ENCODE results near the gene TBX6.

DNA sequence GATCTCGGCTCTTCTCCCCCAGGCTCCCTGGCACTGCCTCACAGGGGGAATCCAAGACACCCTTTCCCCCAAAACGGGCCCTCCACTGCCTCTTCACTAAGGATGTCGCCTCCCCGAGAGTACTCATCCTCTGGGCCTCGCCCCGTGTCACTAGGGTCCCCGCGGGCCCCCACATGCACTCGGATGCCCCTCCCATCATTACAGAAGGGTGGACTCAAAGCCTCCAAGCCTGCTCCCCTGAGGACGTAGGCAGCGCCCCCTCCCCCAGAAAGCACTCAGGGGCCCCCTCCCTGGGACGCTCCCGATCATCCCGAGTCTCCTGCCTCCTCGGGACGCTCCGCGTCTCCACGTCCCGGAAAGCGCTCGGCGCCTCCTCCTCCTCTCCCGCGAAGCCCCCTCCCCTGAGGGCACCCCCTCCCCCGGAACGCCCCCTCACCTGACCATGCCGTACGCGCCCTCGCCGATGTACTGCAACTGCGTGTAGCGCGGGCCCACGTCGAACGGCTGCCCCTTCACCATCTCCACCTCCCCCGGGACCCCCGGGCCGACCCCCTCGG, 31.0 kb upstream of the TBX6 start:
- no peak for TF ChIP-seq POLR2AphosphoS5 (IDR thresholded peaks at IDR 0.05; ENCODE audit: low read depth, low read length)
- TF ChIP-seq SIN3A (IDR thresholded peaks at IDR 0.05; ENCODE audit: borderline replicate concordance, insufficient read depth, low read length), result no peak
- TF ChIP-seq, protein P1, sequence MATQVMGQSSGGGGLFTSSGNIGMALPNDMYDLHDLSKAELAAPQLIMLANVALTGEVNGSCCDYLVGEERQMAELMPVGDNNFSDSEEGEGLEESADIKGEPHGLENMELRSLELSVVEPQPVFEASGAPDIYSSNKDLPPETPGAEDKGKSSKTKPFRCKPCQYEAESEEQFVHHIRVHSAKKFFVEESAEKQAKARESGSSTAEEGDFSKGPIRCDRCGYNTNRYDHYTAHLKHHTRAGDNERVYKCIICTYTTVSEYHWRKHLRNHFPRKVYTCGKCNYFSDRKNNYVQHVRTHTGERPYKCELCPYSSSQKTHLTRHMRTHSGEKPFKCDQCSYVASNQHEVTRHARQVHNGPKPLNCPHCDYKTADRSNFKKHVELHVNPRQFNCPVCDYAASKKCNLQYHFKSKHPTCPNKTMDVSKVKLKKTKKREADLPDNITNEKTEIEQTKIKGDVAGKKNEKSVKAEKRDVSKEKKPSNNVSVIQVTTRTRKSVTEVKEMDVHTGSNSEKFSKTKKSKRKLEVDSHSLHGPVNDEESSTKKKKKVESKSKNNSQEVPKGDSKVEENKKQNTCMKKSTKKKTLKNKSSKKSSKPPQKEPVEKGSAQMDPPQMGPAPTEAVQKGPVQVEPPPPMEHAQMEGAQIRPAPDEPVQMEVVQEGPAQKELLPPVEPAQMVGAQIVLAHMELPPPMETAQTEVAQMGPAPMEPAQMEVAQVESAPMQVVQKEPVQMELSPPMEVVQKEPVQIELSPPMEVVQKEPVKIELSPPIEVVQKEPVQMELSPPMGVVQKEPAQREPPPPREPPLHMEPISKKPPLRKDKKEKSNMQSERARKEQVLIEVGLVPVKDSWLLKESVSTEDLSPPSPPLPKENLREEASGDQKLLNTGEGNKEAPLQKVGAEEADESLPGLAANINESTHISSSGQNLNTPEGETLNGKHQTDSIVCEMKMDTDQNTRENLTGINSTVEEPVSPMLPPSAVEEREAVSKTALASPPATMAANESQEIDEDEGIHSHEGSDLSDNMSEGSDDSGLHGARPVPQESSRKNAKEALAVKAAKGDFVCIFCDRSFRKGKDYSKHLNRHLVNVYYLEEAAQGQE (IDR thresholded peaks at IDR 0.05; ENCODE audit: insufficient read depth in 1 of 2, low read depth in 2 of 2, low read length in 2 of 2), result no peak

All from PFSK-1 (cell line).